ENCODE results near the gene MGAM2.
"Not testable (repeated sequence)": the region's sequence is repeated elsewhere in the genome, so short reads cannot be mapped to it uniquely, and the experiment has no call there.

The MGAM2 gene

GRCh38 chr7:142111499-142111898 lies at the start of gene MGAM2:
Gene MGAM2 (plus strand): TSS chr7:142111718. CDS start chr7:142116874, 5,156 bp downstream.
- DNase-seq = no peak

GRCh38 chr7:142063551-142064442 lies 47.7 kb upstream of the MGAM2 start:
- DNase-seq = no peak

GRCh38 chr7:142066536-142066935 lies 45.0 kb upstream of the MGAM2 start:
- DNase-seq = no peak

- DNase-seq = no peak
Observed at GRCh38 chr7:142077762-142078161, 33.8 kb upstream of the MGAM2 start.

GRCh38 chr7:142083605-142084004 lies 27.9 kb upstream of the MGAM2 start:
- no peak for DNase-seq

- DNase-seq = no peak
Observed at GRCh38 chr7:142085428-142085827, 26.1 kb upstream of the MGAM2 start.

- no peak for DNase-seq
Observed at GRCh38 chr7:142088022-142088714, 23.4 kb upstream of the MGAM2 start.

- DNase-seq = no peak
Observed at GRCh38 chr7:142089035-142089434, 22.5 kb upstream of the MGAM2 start.

GRCh38 chr7:142091961-142092360 lies 19.6 kb upstream of the MGAM2 start:
- DNase-seq = no peak

- no peak for DNase-seq
Observed at GRCh38 chr7:142094861-142095260, 16.7 kb upstream of the MGAM2 start.

GRCh38 chr7:142097571-142097970 lies 13.9 kb upstream of the MGAM2 start:
- DNase-seq = no peak

- DNase-seq = no peak
Observed at GRCh38 chr7:142098004-142098403, 13.5 kb upstream of the MGAM2 start.

- not testable (repeated sequence) for DNase-seq
Observed at GRCh38 chr7:142099347-142099746, 12.2 kb upstream of the MGAM2 start.

- no peak for DNase-seq
Observed at GRCh38 chr7:142100634-142101033, 10.9 kb upstream of the MGAM2 start.

GRCh38 chr7:142101794-142102193 lies 9.7 kb upstream of the MGAM2 start:
- not testable (repeated sequence) for DNase-seq

GRCh38 chr7:142104550-142105527 lies 6.7 kb upstream of the MGAM2 start:
- no peak for DNase-seq

- no peak for DNase-seq
Observed at GRCh38 chr7:142108728-142109505, 2.6 kb upstream of the MGAM2 start.

GRCh38 chr7:142110098-142110497 lies 1.4 kb upstream of the MGAM2 start:
- DNase-seq = no peak

GRCh38 chr7:142110638-142111037 lies 880 bp upstream of the MGAM2 start:
- DNase-seq = no peak

- DNase-seq = no peak
Observed at GRCh38 chr7:142112086-142112485, 568 bp downstream of the MGAM2 start.

GRCh38 chr7:142114207-142114606 lies 2.7 kb downstream of the MGAM2 start:
- no peak for DNase-seq

- no peak for DNase-seq
Observed at GRCh38 chr7:142120524-142120923, 9.0 kb downstream of the MGAM2 start.

Measured in stimulated activated naive CD4-positive, alpha-beta T cell treated with Interleukin-2 at 50 U/mL for 16 hours (primary cell).